ENCODE data around the gene TBPL2.

The TBPL2 gene

DNA sequence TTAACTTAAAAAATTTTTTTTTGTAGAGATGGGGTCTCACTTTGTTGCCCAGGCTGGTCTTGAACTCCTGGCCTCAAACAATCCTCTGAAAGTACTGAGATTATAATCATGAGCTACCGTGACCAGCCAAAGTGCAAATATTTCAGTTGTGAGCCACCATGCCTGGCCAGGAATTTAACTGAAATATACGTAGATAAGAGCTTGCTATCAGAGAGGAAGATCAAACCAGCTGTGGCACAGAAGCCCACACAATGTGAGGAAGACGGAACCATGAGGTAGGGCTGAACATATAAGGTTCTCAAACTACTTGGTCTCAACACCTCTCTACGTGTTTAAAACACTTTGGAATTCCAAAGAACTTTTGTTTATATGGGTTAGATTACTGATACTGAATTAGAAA lies 57.9 kb downstream of the TBPL2 start:
- no peak for TF ChIP-seq CTCF (IDR thresholded peaks at IDR 0.05)

- TF ChIP-seq CTCF (IDR thresholded peaks at IDR 0.05), result no peak
Observed at GRCh38 chr14:55381561-55381960, 58.9 kb downstream of the TBPL2 start.

GRCh38 chr14:55381040-55381439 lies 59.4 kb downstream of the TBPL2 start:
- TF ChIP-seq CTCF (IDR thresholded peaks at IDR 0.05), result no peak

GRCh38 chr14:55377236-55377635 lies 63.2 kb downstream of the TBPL2 start:
- TF ChIP-seq CTCF (IDR thresholded peaks at IDR 0.05), result no peak

GRCh38 chr14:55374771-55375170 lies 65.6 kb downstream of the TBPL2 start:
- TF ChIP-seq CTCF (IDR thresholded peaks at IDR 0.05), result no peak

DNA sequence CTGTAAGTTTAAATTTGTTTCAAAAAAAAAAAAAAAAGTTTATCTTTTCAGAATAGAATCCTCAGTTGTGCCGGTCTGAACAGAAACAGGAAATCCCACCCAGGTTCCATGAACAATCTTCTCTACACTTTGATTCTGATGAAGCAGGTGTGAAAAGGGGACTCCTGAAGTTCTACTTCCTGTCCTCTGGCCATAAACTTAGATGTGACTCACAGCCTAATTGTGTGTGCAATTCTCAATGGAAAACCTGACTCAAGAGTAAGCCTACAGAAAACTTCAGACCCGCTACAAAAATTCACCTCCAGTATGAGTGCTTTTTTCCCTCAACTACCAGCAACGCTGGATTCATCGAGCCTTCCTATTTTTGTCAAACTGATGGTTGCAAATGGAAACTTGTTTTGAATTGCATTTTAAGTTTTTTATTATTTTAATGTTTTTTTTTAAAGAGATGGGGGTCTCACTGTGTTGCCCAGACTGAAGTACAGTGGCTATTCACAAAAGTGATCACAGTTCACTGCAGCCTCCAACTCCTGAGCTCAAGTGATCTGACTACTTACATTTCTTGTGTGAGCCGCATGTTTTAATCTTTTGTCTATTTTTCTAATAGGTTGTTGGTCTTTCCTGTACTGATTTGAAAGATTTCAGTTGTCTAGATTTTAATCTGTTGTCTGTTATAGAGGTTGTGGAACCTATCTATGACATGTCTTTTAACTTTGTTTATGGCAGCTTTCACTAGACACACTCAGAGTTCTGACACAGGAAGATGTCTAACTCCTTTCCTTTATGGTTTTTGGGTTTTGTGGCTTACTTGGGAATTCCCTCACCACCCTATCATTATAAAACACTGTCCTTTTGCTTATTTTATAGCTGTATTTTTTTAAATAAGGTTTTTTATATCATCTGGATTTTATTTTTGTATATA lies 66.4 kb downstream of the TBPL2 start:
- TF ChIP-seq CTCF (IDR thresholded peaks at IDR 0.05), result no peak

DNA sequence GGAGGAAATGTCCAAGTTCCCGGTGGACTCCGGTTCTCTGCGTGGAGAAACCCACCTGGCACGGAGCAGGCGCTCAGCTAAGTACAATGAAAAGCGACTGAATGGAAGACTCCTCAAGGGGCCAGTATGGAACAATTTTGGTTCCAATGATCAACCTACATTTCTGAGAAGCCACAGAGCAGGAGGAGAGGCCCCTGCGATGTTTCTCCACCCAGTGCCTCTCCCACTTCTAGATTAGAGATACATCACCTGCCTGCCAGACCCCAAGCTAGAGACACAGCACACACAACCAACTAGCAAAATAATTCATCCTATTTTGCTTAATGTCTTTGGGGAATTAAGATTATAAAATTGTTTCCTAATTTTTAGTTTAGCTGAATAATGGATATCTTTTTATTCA lies 67.6 kb downstream of the TBPL2 start:
- no peak for TF ChIP-seq CTCF (IDR thresholded peaks at IDR 0.05)
